H9 (cell line): ENCODE data around the gene GSX2. TPM values are rescaled to one million over a fixed set of nuclear protein-coding genes. Genes with fewer than 3 reads are reported as not detected.

Source experiments
- DNase-seq: peaks from one replicate; pipeline ENCODE4 v3.0.0-alpha.2; 2017
- H2AFZ ChIP-seq: one replicate; pipeline ENCODE4 v1.6.1; 2013; ENCODE audit warnings: mild to moderate bottlenecking, low read length, control low read depth, moderate library complexity
- H2AK5ac ChIP-seq: 2 replicates; pipeline ENCODE4 v1.6.1; 2013; ENCODE audit warnings: low read length, control low read depth, mixed read lengths; ENCODE audit not compliant: insufficient read length
- H2BK120ac ChIP-seq: one replicate; pipeline ENCODE4 v1.6.1; 2013; ENCODE audit warnings: low read depth, mild to moderate bottlenecking, low read length, control low read depth, inconsistent platforms; ENCODE audit not compliant: poor library complexity, severe bottlenecking
- H2BK12ac ChIP-seq: 2 replicates; pipeline ENCODE4 v1.6.1; 2013; ENCODE audit warnings: low read length, control low read depth, mixed read lengths, low read depth; ENCODE audit not compliant: insufficient read length
- H2BK15ac ChIP-seq: 2 replicates; pipeline ENCODE4 v1.6.1; 2013; ENCODE audit warnings: low read depth, low read length, control low read depth
- H2BK20ac ChIP-seq: one replicate; pipeline ENCODE4 v1.6.1; 2013; ENCODE audit warnings: low read depth, mild to moderate bottlenecking, low read length, control low read depth, inconsistent platforms; ENCODE audit not compliant: poor library complexity, severe bottlenecking
- H2BK5ac ChIP-seq: 2 replicates; pipeline ENCODE4 v1.6.1; 2013; ENCODE audit warnings: low read length, control low read depth, mixed read lengths; ENCODE audit not compliant: insufficient read length
- H3K14ac ChIP-seq: 2 replicates; pipeline ENCODE4 v1.6.1; 2013; ENCODE audit warnings: low read length, control low read depth; ENCODE audit not compliant: insufficient read depth
- H3K18ac ChIP-seq: 2 replicates; pipeline ENCODE4 v1.6.1; 2013; ENCODE audit warnings: low read depth, mild to moderate bottlenecking, mixed read lengths, low read length, control low read depth; ENCODE audit not compliant: insufficient read length
- H3K23ac ChIP-seq: 2 replicates; pipeline ENCODE4 v1.6.1; 2013; ENCODE audit warnings: low read length, control low read depth, mixed read lengths, low read depth; ENCODE audit not compliant: insufficient read length
- H3K23me2 ChIP-seq: 2 replicates; pipeline ENCODE4 v1.6.1; 2013; ENCODE audit warnings: low read depth, mild to moderate bottlenecking, mixed read lengths, low read length, control low read depth; ENCODE audit not compliant: insufficient read length, poor library complexity, severe bottlenecking
- H3K27ac ChIP-seq: 2 replicates; pipeline ENCODE4 v1.5.1; 2013; ENCODE audit warnings: low read length, control low read depth, mixed read lengths, low read depth; ENCODE audit not compliant: insufficient read length
- H3K27me3 ChIP-seq: 2 replicates; pipeline ENCODE4 v1.6.1; 2013; ENCODE audit warnings: low read length, control low read depth, inconsistent platforms; ENCODE audit not compliant: insufficient read depth
- H3K4ac ChIP-seq: 2 replicates; pipeline ENCODE4 v1.6.1; 2013; ENCODE audit warnings: low read depth, mild to moderate bottlenecking, control low read depth, inconsistent platforms, low read length, moderate library complexity
- H3K4me1 ChIP-seq: 2 replicates; pipeline ENCODE4 v1.6.1; 2013; ENCODE audit warnings: low read length, control low read depth, inconsistent platforms; ENCODE audit not compliant: insufficient read depth
- H3K4me2 ChIP-seq: 2 replicates; pipeline ENCODE4 v1.6.1; 2013; ENCODE audit warnings: low read length, control low read depth, mixed read lengths; ENCODE audit not compliant: insufficient read length, insufficient read depth
- H3K56ac ChIP-seq: 2 replicates; pipeline ENCODE4 v1.6.1; 2013; ENCODE audit warnings: low read depth, mild to moderate bottlenecking, mixed read lengths, low read length, control low read depth; ENCODE audit not compliant: insufficient read length
- H3K79me1 ChIP-seq: 2 replicates; pipeline ENCODE4 v1.6.1; 2013; ENCODE audit warnings: low read depth, mild to moderate bottlenecking, moderate library complexity, low read length, control low read depth, inconsistent platforms; ENCODE audit not compliant: insufficient read depth, poor library complexity, severe bottlenecking
- H3K79me2 ChIP-seq: 2 replicates; pipeline ENCODE4 v1.6.1; 2013; ENCODE audit warnings: low read length, control low read depth, inconsistent platforms; ENCODE audit not compliant: insufficient read depth
- H3K9ac ChIP-seq: 2 replicates; pipeline ENCODE4 v1.6.1; 2013; ENCODE audit warnings: low read length, control low read depth, mixed read lengths; ENCODE audit not compliant: insufficient read length; ENCODE audit errors: extremely low read depth
- H3K9me3 ChIP-seq: one replicate; pipeline ENCODE4 v1.6.1; 2013; ENCODE audit warnings: low read depth, low read length, inconsistent platforms; ENCODE audit not compliant: control insufficient read depth
- H3T11ph ChIP-seq: one replicate; pipeline ENCODE4 v1.6.1; 2013; ENCODE audit warnings: mild to moderate bottlenecking, low read length, control low read depth, inconsistent platforms
- H4K20me1 ChIP-seq: one replicate; pipeline ENCODE4 v1.6.1; 2013; ENCODE audit not compliant: control insufficient read depth, insufficient read length, insufficient read depth
- H4K5ac ChIP-seq: 2 replicates; pipeline ENCODE4 v1.6.1; 2013; ENCODE audit warnings: low read depth, mild to moderate bottlenecking, mixed read lengths, low read length, control low read depth; ENCODE audit not compliant: insufficient read length
- H4K8ac ChIP-seq: replicated peaks from 2 replicates; pipeline ENCODE4 v1.6.1; 2013; ENCODE audit warnings: low read length, control low read depth, mixed read lengths, low read depth; ENCODE audit not compliant: insufficient read length
- H4K91ac ChIP-seq: 2 replicates; pipeline ENCODE4 v1.6.1; 2013; ENCODE audit warnings: low read depth, mild to moderate bottlenecking, moderate library complexity, mixed read lengths, low read length, control low read depth; ENCODE audit not compliant: insufficient read length
- H3K27ac Mint-ChIP-seq, 3 experiments: 2 replicates in 2 of 3; 3 replicates in 1 of 3; pipeline ENCODE4 v1.8.0; 2020 to 2021; ENCODE audit warnings: mixed read lengths in 3 of 3, mild to moderate bottlenecking in 1 of 3, moderate library complexity in 1 of 3
- H3K27me3 Mint-ChIP-seq: 2 replicates; pipeline ENCODE4 v1.8.0; 2021; ENCODE audit warnings: low read depth, mild to moderate bottlenecking, moderate library complexity, mixed read lengths
- H3K36me3 Mint-ChIP-seq, 3 experiments: 2 replicates in 2 of 3; 3 replicates in 1 of 3; pipeline ENCODE4 v1.8.0; 2020 to 2021; ENCODE audit warnings: low read depth in 3 of 3, mixed read lengths in 3 of 3; ENCODE audit not compliant: insufficient read depth in 1 of 3
- H3K4me1 Mint-ChIP-seq, 2 experiments: 2 replicates each; pipeline ENCODE4 v1.8.0; 2020; ENCODE audit warnings: mixed read lengths in 2 of 2
- H3K4me3 Mint-ChIP-seq, 2 experiments: 2 replicates in 1 of 2; 3 replicates in 1 of 2; pipeline ENCODE4 v1.8.0; 2020 to 2021; ENCODE audit warnings: mild to moderate bottlenecking in 2 of 2, mixed read lengths in 2 of 2, moderate library complexity in 1 of 2
- H3K9me3 Mint-ChIP-seq, 2 experiments: 2 replicates in 1 of 2; 3 replicates in 1 of 2; pipeline ENCODE4 v1.8.0; 2020; ENCODE audit warnings: mild to moderate bottlenecking in 2 of 2, mixed read lengths in 2 of 2, moderate library complexity in 1 of 2
- WGBS: extraction: QIAGEN DNeasy Blood & Tissue Kit; methylation state at CpG from one replicate; pipeline ENCODE4 v1.1.7; 2013; ENCODE audit warnings: missing lambda C conversion rate, low lambda C conversion rate, mixed read lengths; ENCODE audit not compliant: insufficient read length; ENCODE audit errors: extremely low coverage; 5-methylcytosine and 5-hydroxymethylcytosine counted together
- total RNA-seq: library from RNA; stranded (reverse); gene quantifications from 2 replicates; pipeline ENCODE4 v1.2.1, GENCODE V29; 2021
- TF ChIP-seq, protein P1 (sequence below): fragments of 200-600 bp; sonication (generic); conservative IDR thresholded peaks from 3 replicates; pipeline ENCODE4 v1.8.0; 2021; ENCODE audit warnings: antibody characterized with exemption, mild to moderate bottlenecking

The GSX2 gene
- total RNA-seq, 1 experiment from 2014 or later = not detected

DNA sequence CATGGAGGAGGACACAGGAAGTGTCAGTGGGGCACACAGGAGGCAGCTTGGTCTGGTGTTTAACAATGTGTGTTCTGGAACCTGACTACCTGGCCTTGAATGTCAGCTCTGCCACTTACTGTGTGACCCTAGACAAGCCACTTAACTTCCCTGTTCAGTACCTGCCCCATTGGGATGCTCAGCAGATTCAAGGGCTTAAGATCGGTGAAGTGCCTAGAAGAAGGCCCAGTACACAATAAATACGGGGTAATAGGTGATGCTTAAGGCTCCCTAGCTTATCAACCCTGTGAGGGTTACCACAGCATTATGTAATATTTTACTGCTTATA lies 33.9 kb upstream of the GSX2 start:
- Histone ChIP-seq H3K4ac (no peak overlapping the region), H4K20me1 (no peaks in the 10 kb centered on the region), H2AK5ac (no peak overlapping the region), H2BK12ac (no peak overlapping the region), H2BK20ac (no peak overlapping the region), H3K27ac (no peak overlapping the region), H3K27me3 (no peaks in the 10 kb centered on the region), H3K79me2 (no peaks in the 10 kb centered on the region), H3K4me2 (no peak overlapping the region), H2BK120ac (no peak overlapping the region), H2BK5ac (no peak overlapping the region), H3K4me1 (no peaks in the 10 kb centered on the region; the same call in 1 of the 2 replicates), H3K18ac (no peak overlapping the region), H3K9me3 (no peaks in the 10 kb centered on the region), H3K56ac (no peak overlapping the region), H3K14ac (no peak overlapping the region), H4K5ac (no peak overlapping the region), H2BK15ac (no peak overlapping the region), H2AFZ (no peak overlapping the region), H4K91ac (no peak overlapping the region), H3K23ac (no peak overlapping the region), H3K9ac (no peak overlapping the region), H3K79me1 (no peaks in the 10 kb centered on the region), H3K23me2 (peaks cover 7% of the 10 kb centered on the region), H3T11ph (no peak overlapping the region), H4K8ac (no peak overlapping the region)
- no peak for DNase-seq
- Mint-ChIP-seq H3K27ac (no peak overlapping the region), H3K4me1 (peaks cover 30 to 31% of the 10 kb centered on the region in 2 experiments), H3K9me3 (no peaks in the 10 kb centered on the region), H3K36me3 (no peaks in the 10 kb centered on the region), H3K4me3 (0 out of 5 replicates have a peak overlapping the region, but pooled peaks of 1 of the 2 experiments have one; percentile 75), H3K27me3 (peaks cover 7% of the 10 kb centered on the region)
- TF ChIP-seq, protein P1, sequence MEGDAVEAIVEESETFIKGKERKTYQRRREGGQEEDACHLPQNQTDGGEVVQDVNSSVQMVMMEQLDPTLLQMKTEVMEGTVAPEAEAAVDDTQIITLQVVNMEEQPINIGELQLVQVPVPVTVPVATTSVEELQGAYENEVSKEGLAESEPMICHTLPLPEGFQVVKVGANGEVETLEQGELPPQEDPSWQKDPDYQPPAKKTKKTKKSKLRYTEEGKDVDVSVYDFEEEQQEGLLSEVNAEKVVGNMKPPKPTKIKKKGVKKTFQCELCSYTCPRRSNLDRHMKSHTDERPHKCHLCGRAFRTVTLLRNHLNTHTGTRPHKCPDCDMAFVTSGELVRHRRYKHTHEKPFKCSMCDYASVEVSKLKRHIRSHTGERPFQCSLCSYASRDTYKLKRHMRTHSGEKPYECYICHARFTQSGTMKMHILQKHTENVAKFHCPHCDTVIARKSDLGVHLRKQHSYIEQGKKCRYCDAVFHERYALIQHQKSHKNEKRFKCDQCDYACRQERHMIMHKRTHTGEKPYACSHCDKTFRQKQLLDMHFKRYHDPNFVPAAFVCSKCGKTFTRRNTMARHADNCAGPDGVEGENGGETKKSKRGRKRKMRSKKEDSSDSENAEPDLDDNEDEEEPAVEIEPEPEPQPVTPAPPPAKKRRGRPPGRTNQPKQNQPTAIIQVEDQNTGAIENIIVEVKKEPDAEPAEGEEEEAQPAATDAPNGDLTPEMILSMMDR = no peak
- no CpG with 5 or more reads among the region's 2 CpGs for WGBS
